GM20000 (cell line): ENCODE data around the gene TXNDC17.

Experiments
- DNase-seq: peaks from one replicate; pipeline ENCODE4 v3.0.0; 2012; ENCODE audit warnings: low spot score
- CTCF ChIP-seq: IDR thresholded peaks from 2 replicates; pipeline ENCODE4 v1.5.1; 2012; ENCODE audit warnings: mild to moderate bottlenecking, control low read depth; ENCODE audit errors: extremely low read depth, missing control alignments

TXNDC17 gene

GRCh38 chr17:6674586-6674985, 33.7 kb downstream of the TXNDC17 start:
- DNase-seq: no peak
- no peak for TF ChIP-seq CTCF

GRCh38 chr17:6675201-6675825, 34.5 kb downstream of the TXNDC17 start:
- DNase-seq: no peak
- no peak for TF ChIP-seq CTCF

DNA sequence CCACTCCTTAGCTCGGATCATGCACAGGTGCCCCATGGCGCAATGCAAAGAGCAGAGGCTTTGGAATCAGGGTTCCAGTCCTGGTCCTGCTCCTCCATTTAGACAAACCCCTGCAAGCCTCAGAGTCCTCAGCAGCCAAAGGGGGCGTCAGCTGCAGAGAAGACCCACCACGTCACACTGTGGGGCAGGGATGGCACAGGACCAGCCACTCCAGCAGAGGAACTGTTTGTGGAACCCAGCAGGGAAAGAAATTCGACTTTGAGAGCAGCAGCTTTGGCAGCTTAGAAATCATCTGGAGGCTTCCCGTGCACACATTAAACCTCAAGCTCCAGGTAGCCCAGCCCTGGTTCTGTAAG, 35.9 kb downstream of the TXNDC17 start:
- TF ChIP-seq CTCF: no peak
- no peak for DNase-seq

GRCh38 chr17:6677158-6677831, 36.4 kb downstream of the TXNDC17 start:
- DNase-seq: no peak
- no peak for TF ChIP-seq CTCF

DNA sequence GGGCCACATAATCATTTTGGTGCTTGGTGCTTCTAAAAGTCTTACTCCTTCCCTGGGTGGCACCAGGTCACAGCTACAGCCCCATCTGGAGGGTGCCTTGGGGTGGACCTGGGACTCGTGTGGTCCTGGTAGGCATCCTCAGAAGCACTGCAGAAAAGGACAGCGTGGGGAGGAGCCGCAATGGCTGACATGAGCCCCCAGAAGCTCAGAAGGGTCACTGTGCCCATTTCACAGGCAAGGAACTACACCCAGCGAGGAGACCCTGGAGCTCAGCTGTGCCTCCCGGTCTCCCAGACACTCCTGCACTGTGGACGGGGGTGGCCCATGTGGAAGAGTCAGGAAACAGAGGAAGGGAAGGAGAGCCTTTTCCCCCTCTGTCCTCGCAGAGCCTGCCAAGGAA, 37.1 kb downstream of the TXNDC17 start:
- no peak for DNase-seq
- no peak for TF ChIP-seq CTCF

GRCh38 chr17:6679241-6679640, 38.4 kb downstream of the TXNDC17 start:
- DNase-seq: no peak
- no peak for TF ChIP-seq CTCF

- DNase-seq: no peak
- no peak for TF ChIP-seq CTCF
Measured at GRCh38 chr17:6681176-6681575, 40.3 kb downstream of the TXNDC17 start.
